HG02852 (cell line): ENCODE measurements around the gene TMC8.

Experiments used
- ATAC-seq: cut with Tn5 transposase; IDR thresholded peaks from one replicate; pipeline ENCODE4 v1.9.1; 2021; ENCODE audit warnings: mild to moderate bottlenecking, moderate library complexity; ENCODE audit not compliant: unreplicated experiment

TMC8 gene

GRCh38 chr17:78174346-78174869, 43.8 kb downstream of the TMC8 start:
- ATAC-seq, result no peak

- ATAC-seq, result no peak
These were observed 44.5 kb downstream of the TMC8 start for GRCh38 chr17:78174870-78175642.

GRCh38 chr17:78175643-78175981, 45.0 kb downstream of the TMC8 start:
- ATAC-seq, result no peak

GRCh38 chr17:78176548-78177025, 46.0 kb downstream of the TMC8 start:
- no peak for ATAC-seq

GRCh38 chr17:78179372-78179771, 48.8 kb downstream of the TMC8 start:
- ATAC-seq, result no peak

- no peak for ATAC-seq
These were observed 49.5 kb downstream of the TMC8 start for GRCh38 chr17:78180083-78180482.

- no peak for ATAC-seq
These were observed 49.9 kb downstream of the TMC8 start for GRCh38 chr17:78180508-78180907.

- no peak for ATAC-seq
These were observed 51.9 kb downstream of the TMC8 start for GRCh38 chr17:78182504-78182903.

- no peak for ATAC-seq
These were observed 53.3 kb downstream of the TMC8 start for GRCh38 chr17:78183916-78184315.

- no peak for ATAC-seq
These were observed 53.8 kb downstream of the TMC8 start for GRCh38 chr17:78184351-78184750.

- no peak for ATAC-seq
These were observed 54.3 kb downstream of the TMC8 start for GRCh38 chr17:78184868-78185267.

GRCh38 chr17:78185981-78186691, 55.6 kb downstream of the TMC8 start:
- ATAC-seq, result no peak

- ATAC-seq, result peak; percentile 88
These were observed 56.4 kb downstream of the TMC8 start, which contains the start of the genes AFMID and TK1 for GRCh38 chr17:78186692-78187595. Gene AFMID, plus strand, starts transcription at chr17:78187362. Its CDS starts 9 bp downstream, at chr17:78187371. Gene TK1, minus strand, starts transcription at chr17:78187052. Its CDS starts 58 bp downstream, at chr17:78186994.
